SK-N-SH (cell line): ENCODE data around the gene SH2B3. TPM values are rescaled to one million over a fixed set of nuclear protein-coding genes. Genes with fewer than 3 reads are reported as not detected.

Source experiments
- CTCF ChIA-PET: fragments of 300-600, 350-600 bp; formaldehyde crosslinking; extraction: SDS; loops from one replicate; lab custom pipeline; 2021; lab: Yijun Ruan, JAX
- POLR2A ChIA-PET: fragments of 350-600 bp; sonication (Branson Sonifier 250); formaldehyde crosslinking; extraction: SDS; loops from one replicate; lab custom pipeline; 2020; ENCODE audit warnings: antibody characterized with exemption, inconsistent platforms; lab: Yijun Ruan, JAX
- DNase-seq: peaks from one replicate; pipeline ENCODE4 v3.0.0; 2012
- H2AFZ ChIP-seq: fragments of 200-600 bp; sonication (generic); 2 replicates; pipeline ENCODE4 v1.8.1; 2016; ENCODE audit warnings: antibody characterized with exemption, mild to moderate bottlenecking, low read depth
- H3F3A ChIP-seq: fragments of 200-600 bp; sonication (generic); replicated peaks from 2 replicates; pipeline ENCODE3; 2016; ENCODE audit warnings: antibody characterized with exemption, mild to moderate bottlenecking; ENCODE audit not compliant: insufficient read depth
- H3K27ac ChIP-seq, 2 experiments: fragments of 200-500 bp in 1 of 2; fragments of 200-600 bp in 1 of 2; sonication (Bioruptor generic) in 1 of 2; sonication (generic), shearing (Covaris generic) in 1 of 2; 2 replicates each; pipeline versions ENCODE4 v1.5.1 to v1.6.1; 2014 to 2016; ENCODE audit warnings: low read depth in 2 of 2, inconsistent platforms in 1 of 2, low read length in 1 of 2, mild to moderate bottlenecking in 1 of 2, mixed read lengths in 1 of 2
- H3K27me3 ChIP-seq: fragments of 200-600 bp; sonication (generic), shearing (Covaris generic); 2 replicates; pipeline ENCODE4 v1.6.1; 2016; ENCODE audit warnings: mixed run types; ENCODE audit not compliant: insufficient read depth
- H3K36me3 ChIP-seq, 2 experiments: fragments of 200-500 bp in 1 of 2; fragments of 200-600 bp in 1 of 2; sonication (Bioruptor generic) in 1 of 2; sonication (generic) in 1 of 2; replicated peaks in 1 of 2; 2 replicates each; pipeline versions ENCODE3 to v1.5.1; 2014 to 2016; ENCODE audit warnings: low read length in 1 of 2, mild to moderate bottlenecking in 1 of 2; ENCODE audit not compliant: insufficient read depth in 2 of 2, control insufficient read depth in 1 of 2
- H3K4me1 ChIP-seq, 2 experiments: fragments of 200-500 bp in 1 of 2; fragments of 200-600 bp in 1 of 2; sonication (Bioruptor generic) in 1 of 2; sonication (generic), shearing (Covaris generic) in 1 of 2; 2 replicates each; pipeline versions ENCODE4 v1.5.1 to v1.6.1; 2014 to 2016; ENCODE audit warnings: low read depth in 1 of 2, low read length in 1 of 2, mixed run types in 1 of 2; ENCODE audit not compliant: insufficient read depth in 2 of 2, control insufficient read depth in 1 of 2
- H3K4me2 ChIP-seq: fragments of 200-600 bp; sonication (generic), shearing (Covaris generic); 2 replicates; pipeline ENCODE4 v1.6.1; 2017; ENCODE audit warnings: mixed run types
- H3K4me3 ChIP-seq, 2 experiments: fragments of 200-500 bp in 1 of 2; fragments of 200-600 bp in 1 of 2; sonication (Bioruptor generic) in 1 of 2; sonication (generic), shearing (Covaris generic) in 1 of 2; 2 replicates each; pipeline versions ENCODE4 v1.5.1 to v1.8.1; 2014 to 2016; ENCODE audit warnings: low read depth in 2 of 2, inconsistent platforms in 1 of 2, low read length in 1 of 2, mild to moderate bottlenecking in 1 of 2, mixed read lengths in 1 of 2, moderate library complexity in 1 of 2
- H3K79me2 ChIP-seq: fragments of 200-600 bp; sonication (generic); 2 replicates; pipeline ENCODE4 v1.8.1; 2017; ENCODE audit warnings: mild to moderate bottlenecking; ENCODE audit not compliant: insufficient read depth
- H3K9ac ChIP-seq: fragments of 200-600 bp; sonication (generic); 2 replicates; pipeline ENCODE4 v1.6.1; 2017; ENCODE audit warnings: mixed run types
- H3K9me2 ChIP-seq: fragments of 200-600 bp; sonication (generic); 2 replicates; pipeline ENCODE4 v1.6.1; 2017; ENCODE audit warnings: mixed run types
- H3K9me3 ChIP-seq: fragments of 200-600 bp; sonication (generic); 2 replicates; pipeline ENCODE4 v1.6.1; 2017; ENCODE audit warnings: mixed run types, mild to moderate bottlenecking, moderate library complexity
- H4K20me1 ChIP-seq: fragments of 200-600 bp; sonication (generic); 2 replicates; pipeline ENCODE4 v1.6.1; 2017; ENCODE audit warnings: mild to moderate bottlenecking, mixed run types; ENCODE audit not compliant: insufficient read depth
- EP300 ChIP-seq, 2 experiments: IDR thresholded peaks; 2 replicates each; pipeline versions ENCODE4 v1.4.0 to v1.6.1; 2012; ENCODE audit warnings: borderline replicate concordance in 1 of 2, low read depth in 1 of 2, low read length in 1 of 2
- GATA2 ChIP-seq: sonication (generic); formaldehyde crosslinking; IDR thresholded peaks from 2 replicates; pipeline ENCODE4 v1.5.0; 2020; ENCODE audit warnings: mild to moderate bottlenecking, missing genetic modification reagents
- JUND ChIP-seq: IDR thresholded peaks from 2 replicates; pipeline ENCODE4 v1.4.0; 2012
- RAD21 ChIP-seq: IDR thresholded peaks from 2 replicates; pipeline ENCODE4 v1.6.1; 2012; ENCODE audit warnings: mild to moderate bottlenecking, low read length
- RCOR1 ChIP-seq: fragments of 150-350 bp; IDR thresholded peaks from 2 replicates; pipeline ENCODE4 v1.6.1; 2017; ENCODE audit warnings: antibody characterized with exemption, low read length
- RFX5 ChIP-seq: IDR thresholded peaks from 2 replicates; pipeline ENCODE4 v1.6.1; 2012; ENCODE audit warnings: mild to moderate bottlenecking, improper control_type of control experiment, low read length
- SMC3 ChIP-seq: IDR thresholded peaks from 2 replicates; pipeline ENCODE4 v1.6.1; 2012; ENCODE audit warnings: low read depth, low read length, improper control_type of control experiment
- TEAD4 ChIP-seq: IDR thresholded peaks from 2 replicates; pipeline ENCODE4 v1.4.0; 2012; ENCODE audit warnings: mild to moderate bottlenecking, borderline replicate concordance; ENCODE audit not compliant: insufficient read depth
- YY1 ChIP-seq: IDR thresholded peaks from 2 replicates; pipeline ENCODE4 v1.4.0; 2012; ENCODE audit warnings: low read depth, mild to moderate bottlenecking
- WGBS: methylation state at CpG from one replicate; pipeline ENCODE4 v1.1.6; 2017; ENCODE audit warnings: low lambda C conversion rate; 5-methylcytosine and 5-hydroxymethylcytosine counted together
- polyA plus RNA-seq, 3 experiments: library from polyadenylated mRNA; depleted of rRNA; stranded (reverse); fragments of >200 nt; gene quantifications; 2 replicates each; pipeline ENCODE4 v1.2.3, GENCODE V29; 2012
- TF ChIP-seq, protein P1 (sequence below): fragments of 150-350 bp; IDR thresholded peaks from 2 replicates; pipeline ENCODE4 v1.6.1; 2017; ENCODE audit warnings: antibody characterized with exemption, low read length, low read depth, borderline replicate concordance
- TF ChIP-seq, protein P2 (sequence below): IDR thresholded peaks from 2 replicates; pipeline ENCODE4 v1.4.0; 2012; ENCODE audit warnings: low read depth, borderline replicate concordance
- TF ChIP-seq, protein P3 (sequence below): fragments of 200-600 bp; sonication (generic); IDR thresholded peaks from 2 replicates; pipeline ENCODE4 v1.6.1; 2017; ENCODE audit warnings: antibody characterized with exemption, mild to moderate bottlenecking, moderate library complexity

Gene SH2B3
- polyA plus RNA-seq, 1 of the 3 experiments (the other 2 are of a cell fraction), result 15.6 TPM

DNA sequence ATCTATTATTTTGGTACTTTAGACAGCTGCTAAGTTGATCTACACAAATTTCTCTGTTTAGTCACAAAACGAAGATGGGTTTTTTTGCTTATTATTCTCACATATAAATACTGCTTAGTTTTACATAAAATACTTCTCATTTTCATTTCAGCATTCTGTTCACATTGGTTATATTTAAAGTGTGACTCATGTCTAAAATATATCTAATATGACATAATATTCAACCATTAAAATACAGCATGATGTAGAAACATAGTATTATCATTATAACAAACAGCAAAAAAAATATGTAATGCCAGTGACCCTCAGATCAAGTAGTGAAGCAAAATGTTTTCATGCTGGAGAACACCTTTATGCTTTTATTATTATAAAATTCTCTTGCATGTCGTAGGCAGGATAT is 63.7 kb downstream of the SH2B3 start:
- Histone ChIP-seq H3K79me2 (peaks cover 49% of the 10 kb centered on the region), H3K9me2 (no peaks in the 10 kb centered on the region), H3K9ac (peak overlapping the region; percentile 22; the same call in 1 of the 2 replicates), H4K20me1 (peaks cover 11% of the 10 kb centered on the region), H3F3A (peaks cover 41% of the 10 kb centered on the region), H3K27me3 (no peaks in the 10 kb centered on the region), H3K36me3 (peaks cover 36 to 66% of the 10 kb centered on the region in 2 experiments), H2AFZ (no peak overlapping the region), H3K27ac (peak overlapping the region in 1 of 2 experiments; percentile 76; a peak in 2 of 4 replicates), H3K4me2 (no peak overlapping the region), H3K4me1 (peaks cover 0 to 6% of the 10 kb centered on the region in 2 experiments; a peak in 1 of 4 replicates), H3K9me3 (no peaks in the 10 kb centered on the region), H3K4me3 (no peak overlapping the region)
- WGBS, result 80% methylated on average over 2 of the region's 2 CpGs
- CTCF ChIA-PET, result no interaction called here
- no peak for DNase-seq
- POLR2A ChIA-PET, result no interaction called here
- no peak for TF ChIP-seq GATA2 (CRISPR knock-in tag)
- TF ChIP-seq, protein P1, sequence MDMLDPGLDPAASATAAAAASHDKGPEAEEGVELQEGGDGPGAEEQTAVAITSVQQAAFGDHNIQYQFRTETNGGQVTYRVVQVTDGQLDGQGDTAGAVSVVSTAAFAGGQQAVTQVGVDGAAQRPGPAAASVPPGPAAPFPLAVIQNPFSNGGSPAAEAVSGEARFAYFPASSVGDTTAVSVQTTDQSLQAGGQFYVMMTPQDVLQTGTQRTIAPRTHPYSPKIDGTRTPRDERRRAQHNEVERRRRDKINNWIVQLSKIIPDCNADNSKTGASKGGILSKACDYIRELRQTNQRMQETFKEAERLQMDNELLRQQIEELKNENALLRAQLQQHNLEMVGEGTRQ, result no peak
- no peak for TF ChIP-seq EP300 (IDR thresholded peaks at IDR 0.05; ENCODE audit: borderline replicate concordance in 1 of 2, low read depth in 1 of 2, low read length in 1 of 2)
- TF ChIP-seq RFX5, result no peak
- TF ChIP-seq, protein P2, sequence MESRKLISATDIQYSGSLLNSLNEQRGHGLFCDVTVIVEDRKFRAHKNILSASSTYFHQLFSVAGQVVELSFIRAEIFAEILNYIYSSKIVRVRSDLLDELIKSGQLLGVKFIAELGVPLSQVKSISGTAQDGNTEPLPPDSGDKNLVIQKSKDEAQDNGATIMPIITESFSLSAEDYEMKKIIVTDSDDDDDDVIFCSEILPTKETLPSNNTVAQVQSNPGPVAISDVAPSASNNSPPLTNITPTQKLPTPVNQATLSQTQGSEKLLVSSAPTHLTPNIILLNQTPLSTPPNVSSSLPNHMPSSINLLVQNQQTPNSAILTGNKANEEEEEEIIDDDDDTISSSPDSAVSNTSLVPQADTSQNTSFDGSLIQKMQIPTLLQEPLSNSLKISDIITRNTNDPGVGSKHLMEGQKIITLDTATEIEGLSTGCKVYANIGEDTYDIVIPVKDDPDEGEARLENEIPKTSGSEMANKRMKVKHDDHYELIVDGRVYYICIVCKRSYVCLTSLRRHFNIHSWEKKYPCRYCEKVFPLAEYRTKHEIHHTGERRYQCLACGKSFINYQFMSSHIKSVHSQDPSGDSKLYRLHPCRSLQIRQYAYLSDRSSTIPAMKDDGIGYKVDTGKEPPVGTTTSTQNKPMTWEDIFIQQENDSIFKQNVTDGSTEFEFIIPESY, result no peak
- no peak for TF ChIP-seq SMC3
- no peak for TF ChIP-seq RAD21

DNA sequence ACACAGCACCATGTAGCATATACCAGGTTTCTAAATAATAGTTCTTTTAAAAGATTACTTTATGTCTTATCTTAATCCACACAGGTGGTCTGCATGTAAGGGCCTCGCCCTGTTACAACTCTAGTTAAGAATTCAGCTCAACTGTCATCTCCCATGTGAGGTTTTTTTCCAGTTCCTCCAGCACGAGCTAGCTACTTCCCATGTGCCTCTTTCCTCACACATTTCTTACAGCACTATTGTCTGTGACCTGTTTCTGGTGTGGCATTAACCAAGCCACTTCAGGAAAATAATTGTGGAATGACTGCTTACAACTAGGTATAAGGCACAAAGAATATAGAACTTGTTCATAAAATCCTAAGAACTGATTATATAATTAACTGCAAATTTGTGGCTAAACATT is 65.5 kb downstream of the SH2B3 start:
- Histone ChIP-seq H3K27me3 (no peaks in the 10 kb centered on the region), H3K27ac (peak overlapping the region in 1 of 2 experiments; percentile 76; a peak in 1 of 4 replicates), H3K9me2 (no peaks in the 10 kb centered on the region), H3F3A (peaks cover 34% of the 10 kb centered on the region), H3K4me1 (peaks cover 0 to 6% of the 10 kb centered on the region in 2 experiments; a peak in 1 of 4 replicates), H3K4me2 (no peak overlapping the region), H3K36me3 (peaks cover 34 to 72% of the 10 kb centered on the region in 2 experiments), H3K4me3 (no peak overlapping the region), H3K9me3 (no peaks in the 10 kb centered on the region), H2AFZ (no peak overlapping the region), H3K79me2 (peaks cover 50% of the 10 kb centered on the region), H3K9ac (no peak overlapping the region), H4K20me1 (peaks cover 11% of the 10 kb centered on the region; the same call in 1 of the 2 replicates)
- TF ChIP-seq TEAD4 (no peak), JUND (no peak), YY1 (no peak), RCOR1 (no peak)
- TF ChIP-seq, protein P3, sequence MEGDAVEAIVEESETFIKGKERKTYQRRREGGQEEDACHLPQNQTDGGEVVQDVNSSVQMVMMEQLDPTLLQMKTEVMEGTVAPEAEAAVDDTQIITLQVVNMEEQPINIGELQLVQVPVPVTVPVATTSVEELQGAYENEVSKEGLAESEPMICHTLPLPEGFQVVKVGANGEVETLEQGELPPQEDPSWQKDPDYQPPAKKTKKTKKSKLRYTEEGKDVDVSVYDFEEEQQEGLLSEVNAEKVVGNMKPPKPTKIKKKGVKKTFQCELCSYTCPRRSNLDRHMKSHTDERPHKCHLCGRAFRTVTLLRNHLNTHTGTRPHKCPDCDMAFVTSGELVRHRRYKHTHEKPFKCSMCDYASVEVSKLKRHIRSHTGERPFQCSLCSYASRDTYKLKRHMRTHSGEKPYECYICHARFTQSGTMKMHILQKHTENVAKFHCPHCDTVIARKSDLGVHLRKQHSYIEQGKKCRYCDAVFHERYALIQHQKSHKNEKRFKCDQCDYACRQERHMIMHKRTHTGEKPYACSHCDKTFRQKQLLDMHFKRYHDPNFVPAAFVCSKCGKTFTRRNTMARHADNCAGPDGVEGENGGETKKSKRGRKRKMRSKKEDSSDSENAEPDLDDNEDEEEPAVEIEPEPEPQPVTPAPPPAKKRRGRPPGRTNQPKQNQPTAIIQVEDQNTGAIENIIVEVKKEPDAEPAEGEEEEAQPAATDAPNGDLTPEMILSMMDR, result no peak
- ChIA-PET CTCF (interaction anchor here (1.0 to 2.6 kb wide), 4 partner anchors 11 to 140 kb away, joined by 3 to 21 read pairs (median 4); no protein-coding TSS in a partner anchor), POLR2A (no interaction called here)
- no peak for DNase-seq
- 90% methylated on average over 2 of the region's 2 CpGs for WGBS
